HG03442 (cell line): ENCODE data around the gene ACE2.

ENCODE experiments used
- ATAC-seq: cut with Tn5 transposase; IDR thresholded peaks from one replicate; pipeline ENCODE4 v1.9.1; 2021; ENCODE audit warnings: mild to moderate bottlenecking, moderate library complexity; ENCODE audit not compliant: unreplicated experiment

ACE2 gene

DNA sequence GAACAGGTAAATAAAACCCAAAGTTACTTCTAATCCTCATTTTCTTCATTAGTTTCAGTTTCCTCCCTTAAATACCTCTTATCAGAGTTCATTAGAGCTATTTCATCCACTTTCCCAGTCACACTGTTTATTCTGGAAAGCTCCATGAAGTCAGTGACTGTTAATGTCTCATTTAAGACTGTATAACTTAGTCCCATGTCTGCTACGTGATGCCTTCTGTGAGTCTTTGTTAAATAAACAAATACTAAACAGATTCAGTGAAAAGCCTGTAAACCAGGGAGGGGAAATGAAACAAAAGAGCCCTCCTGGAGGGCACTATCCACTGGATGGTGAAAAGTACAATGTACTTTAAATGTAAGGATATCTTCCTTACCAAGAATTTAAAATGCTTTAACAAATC is 24.7 kb downstream of the ACE2 start:
- ATAC-seq: no peak

- no peak for ATAC-seq
These were observed 26.7 kb downstream of the ACE2 start for GRCh38 chrX:15574017-15574416.

DNA sequence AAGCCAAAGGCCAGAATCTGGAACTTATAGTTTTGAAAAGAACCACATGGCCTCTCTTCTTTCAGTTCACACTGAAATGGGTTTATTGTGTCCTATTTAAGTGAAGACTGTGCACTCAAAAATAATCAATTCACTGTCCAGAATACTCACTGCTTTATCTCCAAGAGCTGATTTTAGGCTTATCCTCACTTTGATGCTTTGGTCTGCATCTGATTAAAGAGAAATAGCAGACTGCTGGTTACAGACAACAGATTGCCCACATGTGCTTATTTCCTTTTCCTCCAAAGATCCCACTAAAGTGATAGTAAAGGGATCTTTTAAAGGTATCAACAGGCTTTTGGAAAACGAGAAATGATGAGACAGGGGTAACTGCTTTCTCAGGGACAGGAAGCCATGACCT is 30.6 kb downstream of the ACE2 start:
- ATAC-seq: no peak

GRCh38 chrX:15567886-15568616 is 32.7 kb downstream of the ACE2 start:
- ATAC-seq: no peak

DNA sequence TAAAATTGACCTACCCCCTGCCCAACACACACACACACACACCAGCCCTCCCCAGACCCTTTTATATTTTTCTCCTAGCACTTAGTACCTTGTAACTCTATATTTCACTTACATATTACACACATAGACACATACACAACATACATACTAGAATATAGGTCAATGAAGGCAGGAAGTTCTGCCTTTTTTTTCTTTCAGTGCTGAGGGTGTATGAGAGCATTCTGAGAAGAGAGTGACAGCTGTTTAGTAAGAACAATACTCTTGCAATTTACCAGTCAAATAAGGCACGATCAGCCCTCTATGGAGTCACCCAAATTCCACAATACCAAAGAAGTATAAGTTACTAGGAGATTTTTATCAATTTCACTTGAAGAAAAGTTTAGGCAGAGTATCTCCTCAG is 33.5 kb downstream of the ACE2 start:
- ATAC-seq: no peak

DNA sequence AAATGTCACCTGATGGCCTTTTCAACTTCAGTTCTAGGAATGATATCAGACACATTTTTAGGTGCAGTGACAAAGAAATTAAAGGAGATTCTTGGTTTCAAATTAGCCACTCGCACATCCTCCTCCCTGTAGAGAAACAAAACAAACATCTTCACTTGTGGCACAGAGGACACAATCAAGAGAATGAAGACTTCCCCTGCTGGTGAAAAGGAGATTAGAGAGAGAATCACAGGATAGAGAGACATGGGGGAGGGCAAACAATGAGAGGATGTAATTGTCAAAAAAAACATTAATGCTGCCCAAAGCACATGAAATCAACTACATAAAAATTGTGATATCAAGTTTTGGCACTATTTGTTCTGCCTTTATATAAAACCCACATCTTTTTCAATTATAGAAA is 34.5 kb downstream of the ACE2 start:
- no peak for ATAC-seq

GRCh38 chrX:15564981-15565579 is 35.7 kb downstream of the ACE2 start:
- ATAC-seq: peak; percentile 54

GRCh38 chrX:15563056-15563455 is 37.7 kb downstream of the ACE2 start:
- ATAC-seq: no peak

DNA sequence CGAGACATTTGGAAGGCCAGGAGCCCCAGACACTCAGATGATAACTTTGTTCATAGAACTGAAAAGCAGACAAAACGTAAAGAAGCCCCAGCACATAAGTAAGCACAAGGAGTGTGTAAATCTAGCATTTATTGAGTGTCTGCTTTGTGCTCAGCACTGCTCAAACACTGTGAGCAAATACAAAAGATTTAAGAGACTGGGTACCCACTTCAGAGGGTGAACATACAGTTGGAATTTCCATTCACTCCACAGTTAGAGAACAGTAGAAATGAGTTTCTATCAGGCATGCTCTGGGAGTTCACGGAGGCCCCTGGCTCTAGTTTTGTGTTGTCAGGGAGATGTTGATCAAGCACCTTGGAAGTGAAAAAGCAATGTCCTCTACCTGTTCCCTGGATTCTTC is 39.8 kb downstream of the ACE2 start:
- ATAC-seq: no peak

DNA sequence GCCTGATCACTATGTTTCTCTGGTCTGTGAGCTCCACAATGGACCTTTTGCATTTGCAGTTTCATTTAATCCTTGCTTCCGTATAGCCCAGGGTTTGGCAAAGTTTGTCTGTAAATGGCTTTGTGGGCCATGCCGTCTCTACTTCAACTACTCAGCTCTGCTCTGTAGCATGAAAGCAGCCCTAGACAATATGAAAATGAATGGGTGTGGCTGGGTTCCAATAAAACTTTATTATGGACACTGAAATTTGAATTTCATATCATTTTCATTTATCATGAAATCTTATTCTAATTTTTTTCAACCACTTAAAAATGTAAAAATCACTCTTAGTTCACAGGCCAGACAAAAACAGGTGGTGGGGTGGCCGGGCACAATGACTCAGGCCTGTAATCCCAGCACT is 41.5 kb downstream of the ACE2 start:
- no peak for ATAC-seq

DNA sequence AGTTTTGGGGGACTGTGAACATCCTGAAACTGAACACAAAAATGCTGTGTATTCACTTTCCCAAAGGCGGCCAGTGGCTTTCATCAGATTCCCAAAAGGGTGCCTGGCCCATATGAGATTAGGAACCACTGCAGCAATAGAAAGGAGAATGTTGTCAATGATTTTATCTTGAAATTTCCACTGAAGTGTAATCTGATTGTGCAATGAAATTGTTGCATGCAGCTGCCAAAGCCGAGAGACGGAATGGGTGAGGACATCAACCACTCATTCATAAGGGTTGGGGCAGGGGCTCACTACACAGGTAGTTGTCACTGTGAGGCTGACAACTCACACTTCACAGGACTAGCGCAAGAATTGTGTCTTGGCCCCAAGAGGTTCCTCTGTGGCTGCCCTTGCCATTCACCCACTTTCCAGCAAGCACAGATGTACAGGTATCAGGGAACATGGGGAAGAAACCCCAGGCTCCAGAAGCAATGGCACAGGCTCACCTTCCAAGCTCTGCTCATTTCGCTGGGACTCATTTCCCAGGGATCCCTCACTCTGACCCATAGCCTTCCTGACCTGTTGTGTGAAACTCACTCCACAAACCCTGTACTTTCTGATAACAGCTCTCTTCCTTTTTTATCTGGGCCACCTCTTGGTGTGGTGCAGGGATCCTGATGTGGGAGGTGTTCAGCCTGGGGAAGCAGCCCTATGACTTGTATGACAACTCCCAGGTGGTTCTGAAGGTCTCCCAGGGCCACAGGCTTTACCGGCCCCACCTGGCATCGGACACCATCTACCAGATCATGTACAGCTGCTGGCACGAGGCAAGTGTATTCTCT is 51.4 kb downstream of the ACE2 start:
- no peak for ATAC-seq

GRCh38 chrX:15547356-15547755 is 53.4 kb downstream of the ACE2 start:
- ATAC-seq: no peak

- no peak for ATAC-seq
These were observed 54.0 kb downstream of the ACE2 start for GRCh38 chrX:15546745-15547144.

DNA sequence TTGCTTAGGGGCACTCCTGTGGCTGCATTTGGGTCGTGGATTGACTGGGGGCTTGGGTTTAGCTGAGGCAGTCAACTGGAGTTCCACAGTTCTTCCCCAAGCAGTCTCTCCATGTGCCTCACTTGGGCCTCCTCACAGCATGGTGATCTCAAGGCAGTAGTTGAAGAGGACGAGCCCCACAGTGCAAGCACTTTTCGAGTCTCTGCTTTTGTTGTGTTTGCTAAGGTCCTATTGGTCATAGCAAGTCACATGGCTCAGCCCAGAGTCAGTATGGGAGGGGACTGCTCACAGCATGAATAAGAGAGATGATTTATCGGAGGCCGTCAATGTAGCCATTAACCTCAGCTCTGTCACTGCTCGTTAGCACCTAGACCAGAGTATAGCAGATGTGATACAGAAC is 70.4 kb downstream of the ACE2 start:
- ATAC-seq: no peak

GRCh38 chrX:15529165-15529564 is 71.6 kb downstream of the ACE2 start:
- ATAC-seq: no peak

DNA sequence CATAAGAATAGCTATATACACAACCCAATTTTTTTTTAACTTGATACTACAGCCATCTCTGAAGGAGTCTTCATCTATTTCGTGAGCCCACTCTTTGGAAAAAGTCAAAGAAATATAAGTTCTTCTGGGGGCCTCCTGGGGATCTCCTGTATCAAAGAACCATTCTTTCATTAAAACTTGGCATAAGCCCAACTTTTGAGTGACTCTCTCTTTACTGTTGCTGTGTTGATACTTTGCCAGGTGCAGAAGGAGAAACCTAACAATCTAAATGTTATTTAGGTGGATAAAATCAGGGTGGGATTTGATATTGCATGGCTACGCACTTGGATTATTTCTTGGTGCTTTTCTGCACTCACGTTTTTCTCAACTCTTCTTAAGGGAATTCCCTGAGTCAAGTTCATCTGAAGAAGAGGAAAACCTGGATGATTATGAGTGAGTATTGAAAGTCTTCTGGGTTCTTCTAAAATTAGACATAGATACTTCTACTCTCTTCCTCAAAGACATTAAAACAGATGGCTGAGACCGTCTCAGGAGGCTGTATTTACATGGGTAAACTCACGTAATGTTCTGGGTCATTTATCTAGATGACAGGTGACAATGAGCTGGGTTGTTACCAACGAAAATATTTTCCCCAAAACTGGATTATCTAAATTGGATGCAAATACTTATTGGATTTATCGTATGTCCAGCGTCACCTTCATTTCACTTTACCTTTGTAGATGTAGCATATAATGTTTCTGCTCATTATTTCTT is 74.9 kb downstream of the ACE2 start:
- no peak for ATAC-seq

GRCh38 chrX:15524417-15524816 is 76.3 kb downstream of the ACE2 start:
- no peak for ATAC-seq

- ATAC-seq: no peak
These were observed 77.7 kb downstream of the ACE2 start for GRCh38 chrX:15523088-15523487.

- no peak for ATAC-seq
These were observed 78.3 kb downstream of the ACE2 start for GRCh38 chrX:15522464-15522863.

DNA sequence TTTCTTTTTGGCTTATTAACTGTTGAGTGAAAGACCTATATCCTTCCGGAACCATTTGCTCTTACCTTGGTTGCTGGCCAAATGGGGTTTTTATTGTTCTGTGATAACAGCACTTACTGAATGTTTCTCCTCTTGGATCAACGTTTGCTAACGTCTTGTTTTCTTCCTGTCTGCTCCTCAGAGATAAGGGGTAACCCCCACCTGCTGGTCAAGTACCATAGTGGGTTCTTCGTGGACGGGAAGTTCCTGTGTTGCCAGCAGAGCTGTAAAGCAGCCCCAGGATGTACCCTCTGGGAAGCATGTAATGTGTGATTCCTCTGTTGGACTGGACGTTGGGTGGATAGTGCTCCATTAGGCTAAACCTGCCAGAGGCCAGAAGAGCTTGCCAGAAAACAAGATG is 84.8 kb downstream of the ACE2 start:
- ATAC-seq: no peak

GRCh38 chrX:15514279-15514678 is 86.5 kb downstream of the ACE2 start:
- no peak for ATAC-seq
